ENCODE measurements around the gene SDHB. TPM values are rescaled to one million over a fixed set of nuclear protein-coding genes. Genes with fewer than 3 reads are reported as not detected.
"Not testable (repeated sequence)": the region's sequence is repeated elsewhere in the genome, so short reads cannot be mapped to it uniquely, and the experiment has no call there.

The SDHB gene
- total and polyA plus RNA-seq, 2 donors from 2014 or later = 92.0 to 313 TPM

DNA sequence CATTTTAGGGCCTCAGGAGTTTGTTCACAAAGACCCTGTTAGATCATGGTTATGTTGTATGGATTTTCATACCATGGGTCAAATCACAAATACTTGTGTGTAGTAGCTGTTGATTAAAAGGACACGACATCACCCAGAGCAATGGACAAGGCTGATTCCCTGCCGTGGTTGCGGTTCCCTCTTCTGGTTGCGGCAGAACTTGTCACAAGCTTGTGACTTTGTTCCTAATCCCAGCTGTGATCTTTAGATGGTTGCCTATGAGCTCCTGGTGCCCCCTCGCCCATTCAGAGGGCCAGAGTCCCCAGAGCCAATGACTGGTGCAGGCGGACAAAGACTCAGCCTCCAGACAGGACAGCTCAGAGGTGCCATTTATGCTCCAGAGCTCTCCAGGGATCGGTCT lies 11.8 kb upstream of the SDHB start:
- Histone ChIP-seq H3K9me3 (ENCODE audit: control insufficient read depth in 2 of 3, insufficient read depth in 1 of 3, low read length in 3 of 3) (peaks cover 0 to 2% (median 0%) of the 10 kb centered on the region in 3 donors), H3K27me3 (ENCODE audit: control insufficient read depth, insufficient read depth, low read length) (no peaks in the 10 kb centered on the region), H3K4me3 (ENCODE audit: low read length in 3 of 3) (no peak overlapping the region), H3K36me3 (ENCODE audit: control insufficient read depth in 2 of 3, insufficient read depth in 3 of 3, low read length in 3 of 3) (no peaks in the 10 kb centered on the region), H3K9ac (ENCODE audit: low read length in 3 of 3) (no peak overlapping the region), H3K27ac (ENCODE audit: low read depth in 2 of 2, low read length in 2 of 2) (no peak overlapping the region), H3K4me1 (ENCODE audit: control insufficient read depth in 2 of 3, insufficient read depth in 2 of 3, low read depth in 1 of 3, low read length in 3 of 3) (no peaks in the 10 kb centered on the region)
- intact Hi-C loops (cut with DNase I) = no loop called here
- TF ChIP-seq, protein P1, sequence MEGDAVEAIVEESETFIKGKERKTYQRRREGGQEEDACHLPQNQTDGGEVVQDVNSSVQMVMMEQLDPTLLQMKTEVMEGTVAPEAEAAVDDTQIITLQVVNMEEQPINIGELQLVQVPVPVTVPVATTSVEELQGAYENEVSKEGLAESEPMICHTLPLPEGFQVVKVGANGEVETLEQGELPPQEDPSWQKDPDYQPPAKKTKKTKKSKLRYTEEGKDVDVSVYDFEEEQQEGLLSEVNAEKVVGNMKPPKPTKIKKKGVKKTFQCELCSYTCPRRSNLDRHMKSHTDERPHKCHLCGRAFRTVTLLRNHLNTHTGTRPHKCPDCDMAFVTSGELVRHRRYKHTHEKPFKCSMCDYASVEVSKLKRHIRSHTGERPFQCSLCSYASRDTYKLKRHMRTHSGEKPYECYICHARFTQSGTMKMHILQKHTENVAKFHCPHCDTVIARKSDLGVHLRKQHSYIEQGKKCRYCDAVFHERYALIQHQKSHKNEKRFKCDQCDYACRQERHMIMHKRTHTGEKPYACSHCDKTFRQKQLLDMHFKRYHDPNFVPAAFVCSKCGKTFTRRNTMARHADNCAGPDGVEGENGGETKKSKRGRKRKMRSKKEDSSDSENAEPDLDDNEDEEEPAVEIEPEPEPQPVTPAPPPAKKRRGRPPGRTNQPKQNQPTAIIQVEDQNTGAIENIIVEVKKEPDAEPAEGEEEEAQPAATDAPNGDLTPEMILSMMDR (IDR thresholded peaks at IDR 0.05; ENCODE audit: borderline replicate concordance, extremely low read depth, insufficient read depth) = no peak
- DNase-seq (no peak), FAIRE-seq (no peak)

DNA sequence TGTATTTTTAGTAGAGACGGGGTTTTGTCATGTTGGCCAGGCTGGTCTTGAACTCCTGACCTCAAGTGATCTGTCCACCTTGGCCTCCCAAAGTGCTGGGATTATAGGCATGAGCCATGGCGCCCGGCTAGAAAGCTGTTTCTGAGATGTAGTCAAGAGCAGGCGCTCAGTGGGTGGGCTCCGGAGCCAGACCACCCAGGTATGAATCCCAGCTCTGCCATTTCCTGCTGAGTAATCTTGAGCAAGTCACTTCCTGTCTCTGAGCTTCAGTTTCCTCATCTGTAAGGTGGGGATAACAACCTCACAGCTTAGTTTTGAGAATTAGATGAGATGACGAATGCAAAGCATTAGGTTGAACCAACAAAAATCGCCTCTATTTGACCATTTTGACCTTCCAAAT lies 8.9 kb upstream of the SDHB start:
- H3K4me3 ChIP-seq (ENCODE audit: low read length in 3 of 3); H3K36me3 ChIP-seq (ENCODE audit: control insufficient read depth in 2 of 3, insufficient read depth in 3 of 3, low read length in 3 of 3); FAIRE-seq; intact Hi-C loops (cut with DNase I); H3K9ac ChIP-seq (ENCODE audit: low read length in 3 of 3); DNase-seq; H3K4me1 ChIP-seq (ENCODE audit: control insufficient read depth in 2 of 3, insufficient read depth in 2 of 3, low read depth in 1 of 3, low read length in 3 of 3); H3K27ac ChIP-seq (ENCODE audit: low read depth in 2 of 2, low read length in 2 of 2); H3K9me3 ChIP-seq (ENCODE audit: control insufficient read depth in 2 of 3, insufficient read depth in 1 of 3, low read length in 3 of 3); H3K27me3 ChIP-seq (ENCODE audit: control insufficient read depth, insufficient read depth, low read length): not testable (repeated sequence)

DNA sequence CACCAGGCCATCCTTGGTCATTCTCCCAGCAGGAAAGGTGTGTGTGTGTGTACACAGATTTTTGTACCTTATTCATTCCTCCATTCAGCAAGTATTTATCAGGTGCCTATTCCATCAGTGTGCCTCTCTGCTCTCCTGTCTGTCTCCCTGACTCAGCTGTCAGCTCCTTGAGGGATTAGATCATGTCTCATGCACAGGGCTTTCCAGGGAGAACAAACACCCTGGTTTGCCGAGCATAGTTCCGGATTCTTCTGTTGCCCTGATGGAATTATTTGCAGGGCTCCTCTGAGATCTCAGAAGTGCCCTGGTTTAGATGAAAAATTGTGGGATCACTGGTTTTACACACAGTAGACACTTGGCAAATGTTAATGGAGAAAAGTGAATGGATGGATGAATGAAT lies 8.1 kb upstream of the SDHB start:
- no peak for DNase-seq
- Histone ChIP-seq H3K4me1 (ENCODE audit: control insufficient read depth in 2 of 3, insufficient read depth in 2 of 3, low read depth in 1 of 3, low read length in 3 of 3) (peaks cover 0 to 3% (median 0%) of the 10 kb centered on the region in 3 donors), H3K27me3 (ENCODE audit: control insufficient read depth, insufficient read depth, low read length) (no peaks in the 10 kb centered on the region), H3K27ac (ENCODE audit: low read depth in 2 of 2, low read length in 2 of 2) (no peak overlapping the region), H3K9me3 (ENCODE audit: control insufficient read depth in 2 of 3, insufficient read depth in 1 of 3, low read length in 3 of 3) (peaks cover 0 to 2% (median 0%) of the 10 kb centered on the region in 3 donors), H3K4me3 (ENCODE audit: low read length in 3 of 3) (no peak overlapping the region), H3K36me3 (ENCODE audit: control insufficient read depth in 2 of 3, insufficient read depth in 3 of 3, low read length in 3 of 3) (no peaks in the 10 kb centered on the region), H3K9ac (ENCODE audit: low read length in 3 of 3) (no peak overlapping the region)
- intact Hi-C loops (cut with DNase I) = no loop called here
- FAIRE-seq = no peak
- TF ChIP-seq, protein P1 (IDR thresholded peaks at IDR 0.05; ENCODE audit: borderline replicate concordance, extremely low read depth, insufficient read depth) = no peak

DNA sequence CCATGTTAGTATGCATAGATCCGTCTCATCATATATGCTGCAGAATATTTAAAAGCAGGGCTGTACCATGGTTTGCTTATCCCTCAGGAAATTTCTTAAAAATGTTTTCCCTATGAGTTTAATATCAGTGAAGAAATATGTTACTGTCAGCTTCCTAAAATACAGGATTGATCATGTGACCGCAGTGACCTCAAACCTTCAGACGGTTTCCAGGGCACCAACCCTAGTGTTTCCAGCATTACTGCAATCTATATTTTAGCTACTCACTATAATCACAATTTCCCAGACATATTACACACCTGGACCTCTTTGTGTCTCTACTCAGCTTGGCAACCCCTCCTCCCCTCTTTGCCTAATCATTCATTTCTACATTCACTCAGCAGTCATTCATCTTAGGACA lies 7.7 kb upstream of the SDHB start:
- Histone ChIP-seq H3K4me1 (ENCODE audit: control insufficient read depth in 2 of 3, insufficient read depth in 2 of 3, low read depth in 1 of 3, low read length in 3 of 3) (peaks cover 0 to 3% (median 0%) of the 10 kb centered on the region in 3 donors), H3K9me3 (ENCODE audit: control insufficient read depth in 2 of 3, insufficient read depth in 1 of 3, low read length in 3 of 3) (peaks cover 0 to 2% (median 0%) of the 10 kb centered on the region in 3 donors), H3K27me3 (ENCODE audit: control insufficient read depth, insufficient read depth, low read length) (no peaks in the 10 kb centered on the region), H3K9ac (ENCODE audit: low read length in 3 of 3) (no peak overlapping the region), H3K36me3 (ENCODE audit: control insufficient read depth in 2 of 3, insufficient read depth in 3 of 3, low read length in 3 of 3) (no peaks in the 10 kb centered on the region), H3K27ac (ENCODE audit: low read depth in 2 of 2, low read length in 2 of 2) (no peak overlapping the region), H3K4me3 (ENCODE audit: low read length in 3 of 3) (no peak overlapping the region)
- DNase-seq (no peak), FAIRE-seq (no peak)
- TF ChIP-seq, protein P1 (IDR thresholded peaks at IDR 0.05; ENCODE audit: borderline replicate concordance, extremely low read depth, insufficient read depth) = no peak
- intact Hi-C loops (cut with DNase I) = no loop called here

All from kidney (tissue), 14 donors.